Breast epithelium (tissue), 4 donors: Measurements from ENCODE around the gene PHAF1. TPM values are rescaled to one million over a fixed set of nuclear protein-coding genes. Genes with fewer than 3 reads are reported as not detected.

ENCODE experiments used
- DNase-seq, 2 donors: peaks; one replicate each; pipeline ENCODE4 v3.0.0-alpha.2; 2019; ENCODE audit warnings: low spot score in 2 of 2
- H3K27ac ChIP-seq, 2 donors: fragments of 200-600 bp; sonication (generic) in 1 of 2; one replicate each; pipeline ENCODE4 v1.5.1; 2016 to 2019; ENCODE audit warnings: mild to moderate bottlenecking in 1 of 2
- H3K27me3 ChIP-seq, 2 donors: fragments of 200-600 bp; sonication (generic) in 1 of 2; one replicate each; pipeline versions ENCODE4 v1.5.1 to v1.6.0; 2017 to 2019; ENCODE audit warnings: control low read depth in 1 of 2, mild to moderate bottlenecking in 1 of 2
- H3K36me3 ChIP-seq: fragments of 200-600 bp; one replicate; pipeline ENCODE4 v1.5.1; 2019
- H3K4me1 ChIP-seq, 2 donors: fragments of 200-600 bp; sonication (generic); one replicate each; pipeline ENCODE4 v1.5.1; 2016 to 2019; ENCODE audit warnings: control low read depth in 1 of 2
- H3K4me3 ChIP-seq, 3 donors: fragments of 200-600 bp; sonication (generic); 1 replicate in 2 of 3; 2 replicates in 1 of 3; pipeline ENCODE4 v1.5.1; 2016 to 2019; ENCODE audit warnings: mild to moderate bottlenecking in 3 of 3, moderate library complexity in 2 of 3
- H3K9me3 ChIP-seq, 2 donors: fragments of 200-600 bp; sonication (generic) in 1 of 2; one replicate each; pipeline ENCODE4 v1.5.1; 2016 to 2019; ENCODE audit warnings: control low read depth in 1 of 2
- CTCF ChIP-seq, 3 donors: fragments of 450-650 bp; IDR thresholded peaks; one replicate each; pipeline ENCODE4 v1.5.1; 2016 to 2017; ENCODE audit warnings: antibody characterized with exemption in 3 of 3, mild to moderate bottlenecking in 3 of 3, moderate library complexity in 3 of 3
- POLR2A ChIP-seq: fragments of 450-650 bp; IDR thresholded peaks from one replicate; pipeline ENCODE4 v1.6.1; 2016; ENCODE audit warnings: antibody characterized with exemption, mild to moderate bottlenecking, moderate library complexity
- POLR2AphosphoS5 ChIP-seq, 3 donors: sonication (generic); formaldehyde crosslinking; IDR thresholded peaks; one replicate each; pipeline ENCODE4 v1.6.1; 2017; ENCODE audit warnings: antibody characterized with exemption in 3 of 3
- intact Hi-C: fragments of 100-400 bp; cut with DNase I; formaldehyde crosslinking; loops from one replicate; pipeline ENCODE4 v1.15.1; 2023; ENCODE audit warnings: low total_unique reads
- total RNA-seq, 3 donors: library from RNA; depleted of rRNA; stranded (reverse); fragments of >200 nt; gene quantifications; one replicate each; pipeline ENCODE4 v1.1.0, GENCODE V29; 2016

PHAF1 gene
- total RNA-seq, 3 donors from 2014 or later, result 17.8 to 31.8 (median 27.1) TPM

GRCh38 chr16:67166598-67167168 lies 56.9 kb downstream of the PHAF1 start:
- peaks cover 10 to 11% of the 10 kb centered on the region in 2 donors for H3K4me1 ChIP-seq
- H3K9me3 ChIP-seq, result no peaks in the 10 kb centered on the region
- no peak overlapping the region for H3K27ac ChIP-seq
- no peak for TF ChIP-seq POLR2AphosphoS5 (IDR thresholded peaks at IDR 0.05)
- no peak for TF ChIP-seq POLR2A
- no peak for TF ChIP-seq CTCF (IDR thresholded peaks at IDR 0.05)
- DNase-seq, result no peak
- intact Hi-C loops, result no loop called here
- no peaks in the 10 kb centered on the region for H3K36me3 ChIP-seq
- H3K27me3 ChIP-seq, result no peaks in the 10 kb centered on the region
- H3K4me3 ChIP-seq, result no peak overlapping the region

DNA sequence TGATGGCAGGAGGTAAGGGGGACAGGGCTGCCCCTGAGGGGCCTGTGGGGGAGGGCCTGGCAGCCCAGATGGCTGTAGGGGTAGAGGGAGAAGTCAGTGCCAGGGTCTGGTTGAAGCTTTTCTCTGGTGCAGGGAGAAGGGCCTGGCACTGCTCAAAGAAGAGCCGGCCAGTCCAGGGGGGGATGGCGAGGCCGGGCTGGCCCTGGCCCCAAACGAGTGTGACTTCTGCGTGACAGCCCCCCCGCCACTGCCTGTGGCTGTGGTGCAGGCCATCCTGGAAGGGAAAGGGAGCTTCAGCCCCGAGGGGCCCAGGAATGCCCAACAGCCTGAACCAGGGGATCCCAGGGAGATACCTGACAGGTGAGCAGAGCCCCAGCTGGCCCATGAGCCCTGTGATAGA lies 57.8 kb downstream of the PHAF1 start:
- Histone ChIP-seq H3K27me3 (no peaks in the 10 kb centered on the region), H3K9me3 (no peaks in the 10 kb centered on the region), H3K27ac (no peak overlapping the region), H3K4me3 (no peak overlapping the region), H3K4me1 (peaks cover 10% of the 10 kb centered on the region in 2 donors), H3K36me3 (no peaks in the 10 kb centered on the region)
- TF ChIP-seq POLR2AphosphoS5 (IDR thresholded peaks at IDR 0.05) (no peak), CTCF (IDR thresholded peaks at IDR 0.05) (no peak), POLR2A (no peak)
- no peak for DNase-seq
- intact Hi-C loops, result no loop called here

- DNase-seq, result no peak
- intact Hi-C loops, result no loop called here
- H3K4me1 ChIP-seq, result peaks cover 9% of the 10 kb centered on the region in 2 donors
- no peaks in the 10 kb centered on the region for H3K9me3 ChIP-seq
- H3K27me3 ChIP-seq, result no peaks in the 10 kb centered on the region
- H3K36me3 ChIP-seq, result no peaks in the 10 kb centered on the region
- no peak overlapping the region for H3K4me3 ChIP-seq
- H3K27ac ChIP-seq, result peak overlapping the region; percentile 95
- TF ChIP-seq CTCF (IDR thresholded peaks at IDR 0.05), result no peak
- no peak for TF ChIP-seq POLR2AphosphoS5 (IDR thresholded peaks at IDR 0.05)
- no peak for TF ChIP-seq POLR2A
These were observed 59.3 kb downstream of the PHAF1 start for GRCh38 chr16:67169011-67169451.

DNA sequence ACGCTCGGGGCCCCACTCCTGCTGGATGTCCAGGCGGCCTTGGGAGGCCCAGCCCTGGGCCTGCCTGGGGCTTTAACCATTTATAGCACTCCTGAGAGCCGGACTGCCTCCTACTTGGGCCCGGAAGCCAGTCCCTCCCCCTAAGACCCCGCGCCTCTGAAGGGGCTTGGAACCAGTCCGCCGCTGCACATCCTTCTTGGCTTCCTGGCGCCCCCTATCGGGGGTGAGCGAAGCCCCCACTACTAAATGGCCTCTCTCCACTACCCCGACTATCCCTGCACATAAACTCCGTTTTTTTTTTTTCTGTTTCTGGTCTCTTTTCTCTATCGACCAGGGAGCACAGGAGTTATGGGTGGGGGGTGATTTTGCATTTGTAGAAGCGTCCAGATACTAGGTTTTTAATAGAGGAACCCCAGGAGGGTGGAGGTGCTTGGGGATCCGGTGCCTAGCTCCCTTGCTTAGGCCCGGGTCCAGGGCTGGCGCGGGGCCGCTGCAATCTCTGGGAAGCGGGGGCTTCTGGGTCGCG lies 60.0 kb downstream of the PHAF1 start:
- Histone ChIP-seq H3K27ac (peak overlapping the region; percentile 95), H3K4me3 (peak overlapping the region; percentile 41 to 76 (median 57)), H3K4me1 (peaks cover 5 to 9% of the 10 kb centered on the region in 2 donors), H3K9me3 (no peaks in the 10 kb centered on the region), H3K27me3 (no peaks in the 10 kb centered on the region), H3K36me3 (no peaks in the 10 kb centered on the region)
- TF ChIP-seq CTCF (IDR thresholded peaks at IDR 0.05), result peak in 1 of 3 donors; percentile 15
- TF ChIP-seq POLR2AphosphoS5 (IDR thresholded peaks at IDR 0.05), result no peak
- intact Hi-C loops, result loop anchor here (10.0 kb wide), 1 partner anchor 245 kb away; the partner anchor contains the start of gene ZDHHC1
- no peak for DNase-seq

DNA sequence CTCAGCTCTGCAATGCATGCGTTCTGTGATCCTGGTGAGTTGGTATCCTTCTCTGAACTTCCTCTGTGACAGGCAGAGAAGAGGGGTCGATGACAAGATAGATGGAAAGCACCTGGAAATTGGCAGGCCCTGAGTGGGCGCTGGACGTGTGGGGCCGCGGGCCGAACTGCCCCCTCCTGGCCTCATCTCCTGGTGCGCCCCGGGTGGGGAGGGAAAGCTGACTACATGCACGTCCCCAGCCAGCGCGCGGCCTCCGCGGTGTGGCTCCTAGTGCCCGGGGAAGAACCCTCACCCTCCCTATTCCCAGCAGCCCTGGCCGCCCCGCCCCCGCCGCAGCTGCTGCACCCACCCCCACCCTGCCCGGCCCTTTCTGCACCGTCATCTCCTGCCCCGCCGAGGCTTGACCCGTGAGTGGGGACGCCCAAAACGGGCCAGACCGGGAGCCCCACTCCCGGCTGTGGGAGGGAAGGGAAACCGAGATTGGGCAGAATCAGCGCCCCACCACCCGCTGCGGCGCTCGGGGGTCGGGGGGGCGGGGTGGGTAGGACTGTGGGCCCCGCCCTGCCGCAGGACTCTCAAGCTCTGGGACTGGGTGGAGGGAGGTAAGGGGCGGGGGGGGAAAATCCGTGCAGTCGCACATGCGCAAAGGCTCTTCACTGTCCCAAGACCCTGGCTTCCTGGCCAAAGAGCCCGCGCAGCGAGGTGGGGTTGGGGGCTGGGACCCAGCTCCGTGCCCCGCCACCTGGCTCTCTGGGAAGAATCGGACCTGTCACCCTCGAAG lies 60.6 kb downstream of the PHAF1 start, which contains the start of gene NOL3:
Gene NOL3, plus strand, starts transcription at position 371 of the 781 bp plus-strand sequence.
- H3K4me3 ChIP-seq, result peak within 1 kb of the TSS; percentile 41 to 76 (median 57)
- H3K9me3 ChIP-seq, result no peaks in the 10 kb centered on the region
- DNase-seq, result peak; percentile 76 to 84
- H3K4me1 ChIP-seq, result peaks cover 5 to 11% of the 10 kb centered on the region in 2 donors
- TF ChIP-seq POLR2A, result no peak
- peak; percentile 19 to 49 (median 22) for TF ChIP-seq POLR2AphosphoS5 (IDR thresholded peaks at IDR 0.05)
- intact Hi-C loops, result loop anchor here (10.0 kb wide), 1 partner anchor 244 kb away; the partner anchor contains the start of gene ZDHHC1
- peak within 1 kb of the TSS; percentile 95 for H3K27ac ChIP-seq
- no peaks in the 10 kb centered on the region for H3K27me3 ChIP-seq
- no peaks in the 10 kb centered on the region for H3K36me3 ChIP-seq
